Sigmoid colon (tissue), 4 donors: ENCODE measurements around the gene AP1M2.

Source experiments
- CTCF ChIP-seq, 4 experiments: fragments of 450-650 bp in 3 of 4; fragments of 200-600 bp in 1 of 4; IDR thresholded peaks; one replicate each; pipeline ENCODE4 v1.5.1; 2016 to 2019; ENCODE audit warnings: antibody characterized with exemption in 4 of 4, mild to moderate bottlenecking in 3 of 4, moderate library complexity in 2 of 4
- EP300 ChIP-seq, 4 donors: sonication (generic); formaldehyde crosslinking; IDR thresholded peaks; one replicate each; pipeline ENCODE4 v1.6.1; 2017; ENCODE audit warnings: antibody characterized with exemption in 4 of 4

DNA sequence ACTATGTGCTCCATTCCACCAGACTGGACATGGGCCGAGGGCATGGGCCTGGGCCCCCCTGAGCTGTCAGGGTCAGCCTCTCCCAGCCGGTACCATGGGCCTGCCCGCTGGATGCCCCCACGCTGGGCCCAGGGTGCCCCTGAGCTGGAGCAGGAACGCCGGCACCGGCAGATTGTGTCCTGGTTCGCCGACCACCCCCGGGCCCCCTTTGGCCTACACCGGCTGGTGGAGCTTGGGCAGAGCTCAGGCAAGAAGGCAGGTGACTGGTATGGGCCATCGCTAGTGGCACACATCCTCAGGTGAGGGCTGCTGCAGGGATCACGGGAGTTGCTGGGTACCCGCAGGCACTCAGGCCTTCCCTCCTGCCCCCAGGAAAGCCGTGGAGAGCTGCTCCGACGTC is 40.3 kb downstream of the AP1M2 start:
- TF ChIP-seq EP300 (IDR thresholded peaks at IDR 0.05) (no peak), CTCF (IDR thresholded peaks at IDR 0.05) (no peak)
